Measurements from ENCODE around the gene MT1B. TPM values are rescaled to one million over a fixed set of nuclear protein-coding genes. Genes with fewer than 3 reads are reported as not detected.
"Not testable (repeated sequence)": the region's sequence is repeated elsewhere in the genome, so short reads cannot be mapped to it uniquely, and the experiment has no call there.

The MT1B gene
- total and polyA plus RNA-seq, 2 of the 4 experiments (the other 2 are of a cell fraction): not detected

DNA sequence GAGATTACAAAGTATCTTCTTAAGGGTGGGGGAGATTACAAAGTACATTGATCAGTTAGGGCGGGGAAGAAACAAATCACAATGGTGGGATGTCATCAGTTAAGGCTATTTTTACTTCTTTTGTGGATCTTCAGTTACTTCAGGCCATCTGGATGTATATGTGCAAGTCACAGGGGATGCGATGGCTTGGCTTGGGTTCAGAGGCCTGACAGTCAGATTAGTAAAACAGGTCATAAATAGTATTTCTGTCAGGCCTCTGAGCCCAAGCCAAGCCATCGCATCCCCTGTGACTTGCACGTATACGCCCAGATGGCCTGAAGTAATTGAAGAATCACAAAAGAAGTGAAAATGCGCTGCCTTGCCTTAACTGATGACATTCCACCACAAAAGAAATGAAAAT, 22.9 kb downstream of the MT1B start:
- H2BK20ac ChIP-seq (ENCODE audit: low read depth, low read length); in situ Hi-C loops (cut with MboI; ENCODE audit: low sequenced_read_pairs); H2AK9ac ChIP-seq (replicated peaks; ENCODE audit: low read depth, low read length, poor library complexity); H3K9ac ChIP-seq (ENCODE audit: low read depth, low read length); H2BK15ac ChIP-seq (ENCODE audit: low read depth, low read length); H3K18ac ChIP-seq (ENCODE audit: low read depth, low read length); H4K8ac ChIP-seq (ENCODE audit: low read depth in 2 of 2, low read length in 2 of 2); H2AK5ac ChIP-seq (ENCODE audit: low read depth, low read length); H3K4ac ChIP-seq (ENCODE audit: low read depth, low read length); H3K27ac ChIP-seq (ENCODE audit: insufficient read depth, low read length); dilution Hi-C loops (cut with HindIII; ENCODE audit: low sequenced_read_pairs, unreplicated experiment); H2BK5ac ChIP-seq (ENCODE audit: low read depth, low read length, poor library complexity, severe bottlenecking); intact Hi-C loops (cut with micrococcal nuclease); H3K9me1 ChIP-seq (ENCODE audit: insufficient read depth, low read length); H3K4me3 ChIP-seq (ENCODE audit: insufficient read depth, low read depth, low read length); H4K91ac ChIP-seq (ENCODE audit: insufficient read depth, low read depth, low read length); DNase-seq; H3K36me3 ChIP-seq (ENCODE audit: control insufficient read depth, insufficient read depth, low read length); H3K79me1 ChIP-seq (ENCODE audit: low read depth in 1 of 2, low read length in 2 of 2); H3K23ac ChIP-seq (ENCODE audit: low read depth, low read length); H3K14ac ChIP-seq (replicated peaks; ENCODE audit: low read depth, low read length); H4K5ac ChIP-seq (ENCODE audit: low read depth, low read length); H2BK120ac ChIP-seq (ENCODE audit: low read depth, low read length); BruUV-seq (replicated peaks); H4K20me1 ChIP-seq (ENCODE audit: insufficient read depth, low read length); ATAC-seq (ENCODE audit: low read depth); H3K9me3 ChIP-seq (ENCODE audit: control insufficient read depth, insufficient read depth, low read length); H3K4me2 ChIP-seq (ENCODE audit: low read depth, low read length); H3K56ac ChIP-seq (ENCODE audit: extremely low read depth, insufficient read depth, low read length); POLR2A ChIA-PET (ENCODE audit: unreplicated experiment); H2AFZ ChIP-seq (replicated peaks; ENCODE audit: low read length, poor library complexity): not testable (repeated sequence)
- Histone ChIP-seq H3K27me3 (ENCODE audit: control insufficient read depth, insufficient read depth, low read length) (peaks cover 33% of the 10 kb centered on the region), H3K4me1 (ENCODE audit: control insufficient read depth, insufficient read depth, low read length) (peaks cover 13% of the 10 kb centered on the region)
- CTCF ChIA-PET: interaction anchor here (0.7 to 2.7 kb wide), 3 partner anchors 8 to 27 kb away, joined by 5 to 10 read pairs (median 8); partner anchors contain the start of gene MT1X
- WGBS, 2 experiments (ENCODE audit: extremely low coverage in 2 of 2, insufficient read length in 1 of 2): no CpG with 5 or more reads among the region's 6 CpGs

All from IMR-90 (cell line).